HCT116 (cell line): Measurements from ENCODE around the gene CHRNB1. TPM values are rescaled to one million over a fixed set of nuclear protein-coding genes. Genes with fewer than 3 reads are reported as not detected.

Experiments used
- ATAC-seq: fragments of 200-7000 bp; cut with Tn5 transposase; 2 replicates; pipeline ENCODE4 v1.9.1; 2020; ENCODE audit warnings: mild to moderate bottlenecking, moderate library complexity
- BruUV-seq: library from RNA; stranded (reverse); fragments of 400-500 nt; replicated peaks from 2 replicates; lab custom pipeline; 2021; lab: Mats Ljungman, UMichigan
- CTCF ChIA-PET: fragments of 300-600 bp; sonication (Branson Sonifier 250); formaldehyde crosslinking; loops from one replicate; lab custom pipeline; 2021; ENCODE audit warnings: antibody characterized with exemption; lab: Charles Lee
- POLR2A ChIA-PET: fragments of 300-600, 350-600 bp; sonication (Branson Sonifier 250); formaldehyde crosslinking; loops from one replicate; lab custom pipeline; 2021; ENCODE audit warnings: antibody characterized with exemption; lab: Charles Lee
- RAD21 ChIA-PET, 2 experiments: fragments of 300-600 bp; sonication (Branson Sonifier 250); formaldehyde crosslinking; loops; one replicate each; lab custom pipeline; 2023; ENCODE audit warnings: low total read pairs in 2 of 2; ENCODE audit not compliant: uncharacterized antibody in 2 of 2, unreplicated experiment in 2 of 2, low non-redundant PET in 1 of 2; lab: Charles Lee
- DNase-seq: peaks from one replicate; pipeline ENCODE4 v3.0.0-alpha.2; 2010; ENCODE audit warnings: low read depth, low spot score
- H2AFZ ChIP-seq: fragments of 200-600 bp; shearing (Covaris generic), sonication (generic); 2 replicates; pipeline ENCODE4 v1.6.1; 2017; ENCODE audit warnings: low read depth, mixed run types, mixed read lengths, antibody characterized with exemption, low read length; ENCODE audit not compliant: poor library complexity, severe bottlenecking
- H3K27ac ChIP-seq: 2 replicates; pipeline ENCODE4 v1.5.1; 2012; ENCODE audit warnings: low read depth, low read length
- H3K27me3 ChIP-seq: fragments of 200-600 bp; sonication (generic); 2 replicates; pipeline ENCODE4 v1.6.1; 2016; ENCODE audit warnings: mixed run types, low read length, mixed read lengths; ENCODE audit not compliant: insufficient read depth
- H3K36me3 ChIP-seq, 2 experiments: fragments of 200-500 bp in 1 of 2; fragments of 200-600 bp in 1 of 2; sonication (Bioruptor generic) in 1 of 2; sonication (generic) in 1 of 2; 2 replicates each; pipeline versions ENCODE4 v1.5.1 to v1.6.1; 2014 to 2016; ENCODE audit warnings: low read length in 2 of 2, inconsistent platforms in 1 of 2, mixed read lengths in 1 of 2, mixed run types in 1 of 2; ENCODE audit not compliant: insufficient read depth in 2 of 2, control insufficient read depth in 1 of 2
- H3K4me1 ChIP-seq, 2 experiments: fragments of 200-600 bp in 1 of 2; sonication (generic) in 1 of 2; 2 replicates each; pipeline versions ENCODE4 v1.5.1 to v1.6.1; 2012 to 2017; ENCODE audit warnings: low read length in 2 of 2, inconsistent platforms in 1 of 2, mild to moderate bottlenecking in 1 of 2, mixed read lengths in 1 of 2, mixed run types in 1 of 2, moderate library complexity in 1 of 2; ENCODE audit not compliant: insufficient read depth in 2 of 2, control insufficient read depth in 1 of 2
- H3K4me2 ChIP-seq: fragments of 200-600 bp; sonication (generic); 2 replicates; pipeline ENCODE4 v1.6.1; 2017; ENCODE audit warnings: mixed run types, low read length, mixed read lengths
- H3K4me3 ChIP-seq, 2 experiments: fragments of 200-600 bp in 1 of 2; sonication (generic) in 1 of 2; replicated peaks in 1 of 2; 2 replicates each; pipeline ENCODE4 v1.5.1; 2011 to 2016; ENCODE audit warnings: low read length in 2 of 2, control low read depth in 1 of 2, low read depth in 1 of 2, mild to moderate bottlenecking in 1 of 2, mixed read lengths in 1 of 2, mixed run types in 1 of 2
- H3K79me2 ChIP-seq: fragments of 200-600 bp; sonication (generic); 2 replicates; pipeline ENCODE4 v1.6.1; 2017; ENCODE audit warnings: mild to moderate bottlenecking, mixed run types, low read length, moderate library complexity, mixed read lengths; ENCODE audit not compliant: insufficient read depth
- H3K9ac ChIP-seq: fragments of 200-600 bp; sonication (generic); 2 replicates; pipeline ENCODE4 v1.6.1; 2016; ENCODE audit warnings: low read length, mixed read lengths
- H3K9me2 ChIP-seq: fragments of 200-600 bp; sonication (generic), shearing (Covaris generic); 2 replicates; pipeline ENCODE4 v1.6.1; 2017; ENCODE audit warnings: mixed run types, mild to moderate bottlenecking, moderate library complexity; ENCODE audit not compliant: insufficient read depth
- H3K9me3 ChIP-seq, 2 experiments: fragments of 200-500 bp in 1 of 2; fragments of 200-600 bp in 1 of 2; sonication (Bioruptor generic) in 1 of 2; sonication (generic) in 1 of 2; 2 replicates each; pipeline ENCODE4 v1.6.1; 2014 to 2017; ENCODE audit warnings: low read length in 2 of 2, mixed read lengths in 2 of 2, inconsistent platforms in 1 of 2, low read depth in 1 of 2, mild to moderate bottlenecking in 1 of 2, mixed run types in 1 of 2, moderate library complexity in 1 of 2; ENCODE audit not compliant: control insufficient read depth in 1 of 2, insufficient read depth in 1 of 2
- H4K20me1 ChIP-seq: fragments of 200-600 bp; sonication (generic), shearing (Covaris generic); 2 replicates; pipeline ENCODE4 v1.6.1; 2017; ENCODE audit warnings: mixed run types, mild to moderate bottlenecking, moderate library complexity; ENCODE audit not compliant: insufficient read depth
- CEBPB ChIP-seq: IDR thresholded peaks from 2 replicates; pipeline ENCODE4 v1.6.1; 2012; ENCODE audit warnings: low read depth
- ELF1 ChIP-seq: IDR thresholded peaks from 2 replicates; pipeline ENCODE4 v1.6.1; 2012; ENCODE audit warnings: low read depth, borderline replicate concordance
- EZH2 ChIP-seq: fragments of 200-600 bp; sonication (generic); IDR thresholded peaks from 2 replicates; pipeline ENCODE4 v1.6.1; 2017; ENCODE audit warnings: antibody characterized with exemption, mixed run types
- EZH2phosphoT487 ChIP-seq: fragments of 200-600 bp; IDR thresholded peaks from 2 replicates; pipeline ENCODE4 v1.6.1; 2018; ENCODE audit warnings: antibody characterized with exemption, borderline replicate concordance
- FOSL1 ChIP-seq: IDR thresholded peaks from 2 replicates; pipeline ENCODE4 v1.6.1; 2012; ENCODE audit warnings: low read depth
- JUND ChIP-seq: IDR thresholded peaks from 2 replicates; pipeline ENCODE4 v1.6.1; 2012
- POLR2A ChIP-seq: IDR thresholded peaks from 2 replicates; pipeline ENCODE4 v1.7.0; 2011; ENCODE audit warnings: borderline replicate concordance; ENCODE audit not compliant: insufficient read depth, insufficient read length; ENCODE audit errors: extremely low read depth
- RAD21 ChIP-seq: IDR thresholded peaks from 2 replicates; pipeline ENCODE4 v1.6.1; 2012; ENCODE audit warnings: low read depth, mild to moderate bottlenecking
- SIN3A ChIP-seq: IDR thresholded peaks from 2 replicates; pipeline ENCODE4 v1.6.1; 2012; ENCODE audit warnings: low read depth
- SP1 ChIP-seq: IDR thresholded peaks from 2 replicates; pipeline ENCODE4 v1.6.1; 2012; ENCODE audit warnings: low read depth
- SRF ChIP-seq: IDR thresholded peaks from 2 replicates; pipeline ENCODE4 v1.6.1; 2012; ENCODE audit warnings: low read depth
- TCF7L2 ChIP-seq: IDR thresholded peaks from 2 replicates; pipeline ENCODE4 v1.7.0; 2011; ENCODE audit warnings: borderline replicate concordance, inconsistent platforms; ENCODE audit not compliant: insufficient read depth, insufficient read length; ENCODE audit errors: extremely low read depth
- YY1 ChIP-seq: IDR thresholded peaks from 2 replicates; pipeline ENCODE4 v1.6.1; 2011; ENCODE audit warnings: low read length, low read depth, moderate library complexity, mild to moderate bottlenecking; ENCODE audit not compliant: insufficient replicate concordance; ENCODE audit errors: extremely low read depth
- ZFX ChIP-seq: fragments of 450-650 bp; IDR thresholded peaks from 2 replicates; pipeline ENCODE4 v1.6.1; 2017
- ZNF274 ChIP-seq: fragments of 200-500 bp; sonication (Bioruptor generic); IDR thresholded peaks from 2 replicates; pipeline ENCODE4 v1.6.1; 2014; ENCODE audit warnings: mild to moderate bottlenecking, low read depth, low read length, inconsistent platforms
- intact Hi-C: fragments of 100-400 bp; cut with micrococcal nuclease; formaldehyde crosslinking; loops from 2 replicates; pipeline ENCODE4 v1.10.0; 2022
- total RNA-seq: library from RNA; stranded (reverse); gene quantifications from one replicate; pipeline ENCODE4 v1.2.1, GENCODE V29; 2021; ENCODE audit not compliant: unreplicated experiment
- TF ChIP-seq, protein P1 (sequence below): IDR thresholded peaks from 2 replicates; pipeline ENCODE4 v1.6.1; 2012
- TF ChIP-seq, protein P2 (sequence below): IDR thresholded peaks from 2 replicates; pipeline ENCODE4 v1.6.1; 2012
- TF ChIP-seq, protein P3 (sequence below): IDR thresholded peaks from 2 replicates; pipeline ENCODE4 v1.6.1; 2011; ENCODE audit warnings: mild to moderate bottlenecking, low read length, moderate library complexity; ENCODE audit not compliant: insufficient replicate concordance; ENCODE audit errors: extremely low read depth

CHRNB1 gene
- total RNA-seq, 1 experiment from 2014 or later = 10.4 TPM

DNA sequence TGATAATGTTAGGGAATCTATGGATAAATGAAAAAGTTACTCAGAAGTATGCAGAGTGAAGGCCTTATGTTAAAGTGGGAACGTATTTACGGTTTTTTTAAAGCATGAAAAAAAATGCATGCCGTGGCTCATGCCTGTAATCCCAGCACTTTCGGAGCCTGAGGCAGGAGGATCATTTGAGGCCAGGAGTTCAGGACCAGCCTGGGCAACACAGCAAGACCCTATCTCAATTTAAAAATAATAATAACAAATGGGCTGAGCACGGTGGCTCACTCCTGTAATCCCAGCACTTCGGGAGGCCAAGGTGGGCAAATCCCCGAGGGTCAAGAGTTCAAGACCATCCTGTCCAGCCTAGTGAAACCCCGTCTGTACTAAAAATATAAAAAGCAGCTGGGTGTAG is 45.3 kb downstream of the CHRNB1 start:
- H4K20me1 ChIP-seq = peaks cover 59% of the 10 kb centered on the region; the same call in 1 of the 2 replicates
- H3K79me2 ChIP-seq = peaks cover 100% of the 10 kb centered on the region
- ATAC-seq = no peak
- ChIA-PET POLR2A (interaction anchor here (0.6 kb wide), 1 partner anchor 227 kb away, joined by 3 read pairs; no protein-coding TSS in a partner anchor), CTCF (no interaction called here), RAD21 (no interaction called here)
- DNase-seq = no peak
- H3K9me3 ChIP-seq = no peaks in the 10 kb centered on the region
- H3K36me3 ChIP-seq = peaks cover 10 to 45% of the 10 kb centered on the region in 2 experiments
- no peak overlapping the region for H3K4me3 ChIP-seq
- H3K4me1 ChIP-seq = peaks cover 9 to 17% of the 10 kb centered on the region in 2 experiments; a peak in 3 of 4 replicates
- TF ChIP-seq, protein P1, sequence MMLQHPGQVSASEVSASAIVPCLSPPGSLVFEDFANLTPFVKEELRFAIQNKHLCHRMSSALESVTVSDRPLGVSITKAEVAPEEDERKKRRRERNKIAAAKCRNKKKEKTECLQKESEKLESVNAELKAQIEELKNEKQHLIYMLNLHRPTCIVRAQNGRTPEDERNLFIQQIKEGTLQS = no peak
- TF ChIP-seq TCF7L2 (no peak), SRF (no peak), CEBPB (no peak), YY1 (no peak), EZH2phosphoT487 (no peak), JUND (no peak), FOSL1 (no peak)
- TF ChIP-seq, protein P2, sequence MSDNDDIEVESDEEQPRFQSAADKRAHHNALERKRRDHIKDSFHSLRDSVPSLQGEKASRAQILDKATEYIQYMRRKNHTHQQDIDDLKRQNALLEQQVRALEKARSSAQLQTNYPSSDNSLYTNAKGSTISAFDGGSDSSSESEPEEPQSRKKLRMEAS = no peak
- no peak overlapping the region for H3K4me2 ChIP-seq
- H3K9ac ChIP-seq = no peak overlapping the region
- no peak overlapping the region for H2AFZ ChIP-seq
- H3K27ac ChIP-seq = no peak overlapping the region
- H3K9me2 ChIP-seq = no peaks in the 10 kb centered on the region
- intact Hi-C loops = no loop called here
- BruUV-seq = no TSS peak
- H3K27me3 ChIP-seq = no peaks in the 10 kb centered on the region

DNA sequence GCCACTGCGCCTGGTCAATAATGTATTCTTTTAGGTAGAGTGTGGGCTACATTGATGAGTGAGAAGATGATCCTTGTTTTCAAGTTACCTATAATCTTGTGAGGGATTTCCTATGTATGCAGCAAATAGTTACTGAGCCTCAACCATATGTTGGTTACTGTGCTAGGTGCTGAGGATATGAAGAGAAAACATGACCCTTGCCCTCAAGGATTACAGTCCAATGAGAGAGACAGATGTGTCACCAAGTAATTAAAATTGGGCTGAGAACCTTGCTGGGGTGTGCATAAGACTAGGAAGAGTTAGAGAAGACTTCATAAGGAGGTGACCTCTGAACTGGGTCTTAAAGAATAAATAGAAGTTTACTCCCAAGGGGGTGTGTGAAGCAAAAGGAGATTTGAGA is 46.7 kb downstream of the CHRNB1 start:
- H3K9ac ChIP-seq = no peak overlapping the region
- no peak overlapping the region for H3K4me2 ChIP-seq
- H3K27me3 ChIP-seq = no peaks in the 10 kb centered on the region
- H3K27ac ChIP-seq = no peak overlapping the region
- DNase-seq (no peak), ATAC-seq (no peak)
- H3K4me3 ChIP-seq = no peak overlapping the region
- H3K9me3 ChIP-seq = no peaks in the 10 kb centered on the region
- ChIA-PET RAD21 (no interaction called here), CTCF (no interaction called here), POLR2A (interaction anchor here (1.1 kb wide), 1 partner anchor 69 kb away, joined by 3 read pairs; no protein-coding TSS in a partner anchor)
- no peak for TF ChIP-seq EZH2
- no peak for TF ChIP-seq ZNF274
- no peak for TF ChIP-seq ZFX
- TF ChIP-seq JUND = no peak
- TF ChIP-seq CEBPB = no peak
- no peak for TF ChIP-seq ELF1
- TF ChIP-seq POLR2A = no peak
- no peak for TF ChIP-seq SRF
- TF ChIP-seq, protein P1 = no peak
- TF ChIP-seq, protein P3, sequence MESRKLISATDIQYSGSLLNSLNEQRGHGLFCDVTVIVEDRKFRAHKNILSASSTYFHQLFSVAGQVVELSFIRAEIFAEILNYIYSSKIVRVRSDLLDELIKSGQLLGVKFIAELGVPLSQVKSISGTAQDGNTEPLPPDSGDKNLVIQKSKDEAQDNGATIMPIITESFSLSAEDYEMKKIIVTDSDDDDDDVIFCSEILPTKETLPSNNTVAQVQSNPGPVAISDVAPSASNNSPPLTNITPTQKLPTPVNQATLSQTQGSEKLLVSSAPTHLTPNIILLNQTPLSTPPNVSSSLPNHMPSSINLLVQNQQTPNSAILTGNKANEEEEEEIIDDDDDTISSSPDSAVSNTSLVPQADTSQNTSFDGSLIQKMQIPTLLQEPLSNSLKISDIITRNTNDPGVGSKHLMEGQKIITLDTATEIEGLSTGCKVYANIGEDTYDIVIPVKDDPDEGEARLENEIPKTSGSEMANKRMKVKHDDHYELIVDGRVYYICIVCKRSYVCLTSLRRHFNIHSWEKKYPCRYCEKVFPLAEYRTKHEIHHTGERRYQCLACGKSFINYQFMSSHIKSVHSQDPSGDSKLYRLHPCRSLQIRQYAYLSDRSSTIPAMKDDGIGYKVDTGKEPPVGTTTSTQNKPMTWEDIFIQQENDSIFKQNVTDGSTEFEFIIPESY = no peak
- no peak for TF ChIP-seq EZH2phosphoT487
- TF ChIP-seq SIN3A = no peak
- TF ChIP-seq, protein P2 = no peak
- no peak for TF ChIP-seq FOSL1
- TF ChIP-seq RAD21 = no peak
- no peak for TF ChIP-seq SP1
- no peak for TF ChIP-seq YY1
- no peak overlapping the region for H2AFZ ChIP-seq
- H3K79me2 ChIP-seq = peaks cover 100% of the 10 kb centered on the region
- no TSS peak for BruUV-seq
- peaks cover 0 to 6% of the 10 kb centered on the region in 2 experiments; a peak in 1 of 4 replicates for H3K4me1 ChIP-seq
- H4K20me1 ChIP-seq = peaks cover 50% of the 10 kb centered on the region; the same call in 1 of the 2 replicates
- H3K36me3 ChIP-seq = peaks cover 22 to 50% of the 10 kb centered on the region in 2 experiments
- intact Hi-C loops = no loop called here
- H3K9me2 ChIP-seq = no peaks in the 10 kb centered on the region
